ENCODE measurements around the gene COL11A2.
"Not testable (repeated sequence)": the region's sequence is repeated elsewhere in the genome, so short reads cannot be mapped to it uniquely, and the experiment has no call there.

The COL11A2 gene

DNA sequence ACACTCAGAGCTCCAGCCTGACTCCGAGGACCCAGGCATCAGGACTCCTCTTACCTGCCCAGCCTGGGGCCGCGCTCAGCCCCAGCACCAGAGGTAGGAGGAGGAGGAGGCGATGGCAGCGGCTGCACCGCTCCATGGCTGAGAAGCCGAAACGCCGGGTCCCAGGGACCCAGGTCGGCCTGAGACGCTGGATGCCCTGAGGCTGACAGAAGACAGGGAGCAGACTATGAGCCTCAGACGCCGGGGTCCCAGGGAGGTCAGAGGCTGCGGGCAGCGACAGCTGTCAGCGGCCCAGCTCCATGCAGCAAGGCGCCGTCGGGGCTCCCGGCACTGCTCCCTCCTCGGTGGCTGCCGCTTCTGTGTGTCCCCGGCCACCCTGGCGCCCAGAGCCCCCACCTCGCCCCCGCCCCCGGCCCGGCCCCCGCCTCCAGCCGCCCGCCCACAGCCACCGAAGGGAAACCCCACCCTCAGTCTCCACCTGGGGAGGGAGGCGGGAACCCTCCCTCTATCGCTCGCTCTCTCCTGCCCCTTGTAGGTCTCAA, at the start of gene COL11A2:
Gene COL11A2, minus strand, starts transcription at position 363 of the 542 bp plus-strand sequence. Its CDS starts 227 bp downstream, at position 136.
- DNase-seq, result no peak

DNA sequence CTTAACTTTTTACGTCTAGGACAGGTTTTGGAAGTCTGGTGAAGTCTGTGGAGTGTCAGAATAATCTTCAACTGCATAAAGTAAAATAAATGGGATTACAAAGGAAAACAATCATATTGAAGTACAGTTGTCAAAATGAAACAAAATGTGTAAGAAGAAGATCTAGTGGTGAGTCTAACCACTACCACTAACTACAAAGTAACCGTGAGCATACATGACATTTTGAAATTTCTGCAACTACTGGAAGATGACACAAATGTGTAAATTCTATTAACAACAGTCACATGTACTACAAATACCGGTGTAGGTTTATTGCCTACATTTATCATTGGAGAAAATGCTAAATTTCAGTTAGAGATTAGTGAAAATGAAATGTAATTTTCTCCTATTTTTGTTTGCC, 49.7 kb upstream of the COL11A2 start:
- no peak for DNase-seq

DNA sequence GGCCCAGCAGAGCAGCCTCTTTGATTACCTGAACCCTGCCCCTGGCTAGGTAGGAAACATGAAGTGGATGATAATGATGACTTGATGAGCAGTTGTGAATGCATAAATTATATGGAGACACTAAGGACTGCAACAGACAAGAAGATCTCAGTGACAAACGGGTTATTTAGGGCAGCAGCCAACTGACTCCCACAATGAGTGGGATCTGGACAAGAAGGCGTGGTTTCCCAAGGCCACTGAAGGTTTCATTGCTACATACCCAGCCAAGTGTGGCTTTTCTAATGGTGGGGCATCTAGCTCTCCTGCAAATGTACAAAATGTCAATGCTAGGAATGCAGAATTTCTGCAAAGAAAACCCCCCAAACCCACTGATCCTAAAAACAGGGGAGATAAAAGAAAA, 45.5 kb upstream of the COL11A2 start:
- no peak for DNase-seq

DNA sequence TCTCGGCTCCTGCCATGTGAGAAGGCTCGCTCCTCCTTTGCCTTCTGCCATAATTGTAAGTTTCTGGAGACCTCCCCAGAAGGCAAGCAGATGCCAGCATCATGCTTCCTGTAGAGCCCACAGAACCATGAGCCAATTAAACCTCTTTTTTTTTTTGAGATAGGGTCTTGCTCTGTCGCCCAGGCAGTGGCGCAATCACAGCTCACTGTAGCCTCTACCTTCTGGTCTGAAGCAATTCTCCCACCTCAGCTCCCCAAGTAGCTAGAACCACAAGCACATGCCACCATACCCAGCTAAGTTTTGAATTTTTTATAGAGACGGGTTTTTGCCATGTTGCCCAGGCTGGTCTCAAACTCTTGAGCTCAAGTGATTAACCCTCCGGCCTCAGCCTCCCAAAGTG, 44.6 kb upstream of the COL11A2 start:
- no peak for DNase-seq

DNA sequence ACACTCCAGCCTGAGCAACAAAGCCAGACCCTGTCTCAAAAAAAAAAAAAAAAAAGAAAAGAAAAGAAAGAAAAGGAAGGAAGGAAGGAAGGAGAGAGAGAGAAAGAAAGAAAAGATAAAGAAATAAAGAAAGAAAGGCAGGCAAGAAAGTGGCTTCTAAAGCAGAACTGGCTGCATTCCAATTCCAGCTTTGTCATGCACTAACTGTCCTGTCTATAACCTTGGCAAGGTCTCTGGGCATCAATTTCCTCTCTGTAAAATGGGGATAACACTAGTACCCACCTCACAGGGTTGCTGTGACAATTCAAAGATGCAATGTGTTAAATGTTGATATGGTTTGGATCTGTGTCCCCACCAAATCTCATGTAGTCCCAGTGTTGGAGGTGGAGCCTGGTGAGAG, 44.1 kb upstream of the COL11A2 start:
- DNase-seq, result no peak

DNA sequence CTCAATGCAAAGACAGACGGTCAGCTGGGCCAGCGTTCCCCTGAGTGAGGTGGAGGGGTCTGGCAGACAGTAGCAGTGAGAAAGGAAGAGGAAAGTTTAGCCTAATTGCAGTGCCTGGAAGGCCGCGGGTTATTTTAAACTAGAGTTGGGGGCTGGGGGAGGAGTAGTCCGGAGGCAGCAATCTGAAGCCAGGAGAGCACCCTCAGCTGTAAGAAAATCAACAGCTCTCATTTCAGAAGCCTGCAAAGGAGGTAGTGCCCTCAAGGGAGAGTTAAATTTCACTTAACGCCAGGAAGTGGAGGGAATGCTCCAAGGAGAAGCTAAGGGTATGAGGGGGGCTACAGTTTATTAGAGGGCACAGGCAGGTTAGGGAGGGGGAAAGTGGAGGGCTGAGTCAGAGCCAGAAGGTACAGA, 43.0 kb upstream of the COL11A2 start:
- DNase-seq, result no peak

DNA sequence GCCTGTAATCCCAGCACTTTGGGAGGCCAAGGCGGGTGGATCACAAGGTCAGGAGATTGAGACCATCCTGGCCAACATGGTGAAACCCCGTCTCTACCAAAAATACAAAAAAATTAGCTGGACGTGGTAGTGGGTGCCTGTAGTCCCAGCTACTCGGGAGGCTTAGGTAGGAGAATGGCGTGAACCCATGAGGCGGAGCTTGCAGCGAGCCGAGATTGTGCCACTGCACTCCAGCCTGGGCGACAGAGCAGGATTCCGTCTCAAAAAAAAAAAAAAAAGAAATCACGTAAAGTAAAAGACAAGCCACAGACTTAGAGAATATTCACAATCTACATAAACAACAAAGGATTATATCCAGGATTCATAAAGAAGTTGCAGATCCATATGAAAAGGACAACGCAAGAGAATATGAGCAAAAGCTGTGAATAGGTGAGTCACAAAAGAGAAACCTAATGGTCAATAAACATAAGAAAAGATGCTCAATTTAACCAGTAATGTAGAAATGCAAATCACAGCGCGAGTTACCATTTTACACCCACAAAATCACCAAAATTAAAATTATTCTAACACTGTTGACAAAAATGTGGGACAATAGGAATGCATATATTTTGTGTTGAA, 34.3 kb upstream of the COL11A2 start:
- DNase-seq, result not testable (repeated sequence)

DNA sequence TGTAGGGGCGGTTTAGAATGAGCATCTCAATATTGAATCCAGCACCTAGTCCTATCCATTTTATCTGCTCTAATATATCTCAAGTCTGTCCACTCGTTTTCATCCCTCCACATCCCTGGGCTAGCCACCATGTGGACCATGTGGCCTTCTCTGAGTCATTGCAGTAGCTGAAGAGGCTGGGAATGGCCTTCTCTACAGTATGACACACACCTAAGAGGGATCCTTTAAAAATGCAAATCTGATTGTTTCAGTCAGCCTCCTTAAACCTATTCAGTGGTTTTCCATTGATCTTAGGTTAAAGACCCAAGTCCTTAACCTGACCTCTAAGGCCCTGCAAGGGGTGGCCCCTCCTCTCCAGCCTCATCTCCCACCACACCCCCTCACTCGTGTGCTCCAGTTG, 25.4 kb upstream of the COL11A2 start:
- DNase-seq, result no peak

DNA sequence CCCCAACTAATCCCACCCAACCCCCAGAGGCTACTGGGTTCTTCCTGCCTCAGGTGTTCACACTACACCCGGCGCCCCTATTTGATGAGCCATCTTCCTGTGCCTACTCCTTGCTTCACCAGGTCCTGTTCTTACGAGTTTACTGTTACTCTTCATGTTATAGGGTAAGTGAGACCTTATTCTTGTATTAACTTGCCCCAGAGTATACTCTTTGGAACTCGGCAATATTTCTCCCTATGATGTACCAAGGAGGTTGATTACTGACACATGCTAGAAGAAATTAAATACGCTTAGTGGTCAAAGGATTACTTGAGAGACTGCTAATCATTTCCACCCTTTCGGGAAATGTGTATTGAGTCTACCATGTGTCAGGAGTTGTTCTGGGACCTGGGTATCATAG, 25.0 kb upstream of the COL11A2 start:
- no peak for DNase-seq

DNA sequence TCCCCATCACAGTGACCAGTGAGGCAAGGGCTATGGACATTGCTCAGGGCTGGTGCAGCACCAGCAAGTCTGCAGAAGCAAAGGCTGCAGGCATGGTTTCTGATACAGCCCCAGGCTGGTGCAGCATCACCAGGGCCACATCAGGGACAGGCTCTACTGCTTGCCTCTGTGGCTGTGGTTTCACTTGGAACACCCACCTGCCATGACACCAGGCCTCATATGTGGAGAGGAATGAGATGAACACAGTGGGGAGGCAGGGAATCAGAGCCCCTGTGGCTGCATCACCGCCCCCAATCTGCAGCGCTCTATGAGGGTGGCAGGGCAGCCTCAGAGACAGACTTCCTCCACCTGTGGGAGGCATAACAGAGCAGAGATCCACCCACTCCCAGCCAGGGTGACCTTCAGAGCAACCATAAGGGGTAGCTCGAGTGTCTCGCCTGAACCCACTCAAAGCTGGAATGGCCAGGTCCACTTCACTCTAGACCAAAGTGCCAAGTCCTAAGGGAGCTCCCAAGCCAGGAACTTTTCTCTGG, 23.9 kb upstream of the COL11A2 start:
- DNase-seq, result no peak

DNA sequence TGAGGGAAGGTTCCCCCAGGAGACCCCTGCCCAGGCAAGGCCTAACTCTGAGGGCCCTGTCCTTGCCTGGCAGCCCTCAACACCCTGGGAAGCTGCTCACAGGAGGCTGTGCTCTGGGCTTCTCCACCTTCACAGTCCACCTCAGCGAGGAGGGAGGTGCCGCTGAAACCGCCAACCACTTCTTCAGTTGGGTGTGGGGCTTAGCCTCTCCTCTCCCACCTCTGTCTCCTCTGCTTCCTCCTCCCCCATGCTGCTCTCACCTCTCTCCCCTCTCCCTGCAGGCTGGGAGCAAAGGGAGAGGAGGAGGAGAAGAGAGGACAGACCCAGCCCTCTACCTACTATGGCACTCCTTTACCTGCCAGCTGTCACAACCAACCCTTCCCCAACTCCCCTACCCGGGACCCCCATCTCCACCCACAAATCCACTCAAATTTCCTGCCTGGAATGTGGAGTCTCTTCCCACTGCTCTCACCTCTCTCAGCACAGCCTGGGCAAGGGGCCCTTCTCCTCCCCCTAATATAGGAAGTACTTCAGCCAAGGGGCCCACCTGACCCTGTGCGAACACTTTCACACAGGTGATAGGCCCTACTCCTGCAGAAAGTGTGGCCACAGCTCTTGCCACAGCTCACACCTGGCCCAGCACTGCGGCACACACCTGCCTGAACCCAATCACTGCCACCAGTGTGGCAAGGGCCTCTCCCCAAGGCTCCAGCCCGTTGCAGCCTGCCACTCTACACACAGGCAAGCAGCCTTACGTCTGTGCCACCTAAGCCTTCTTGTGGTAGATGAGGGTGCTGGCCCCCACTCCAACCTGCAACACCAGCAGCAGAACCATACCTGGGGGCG, 23.2 kb upstream of the COL11A2 start:
- DNase-seq, result no peak

DNA sequence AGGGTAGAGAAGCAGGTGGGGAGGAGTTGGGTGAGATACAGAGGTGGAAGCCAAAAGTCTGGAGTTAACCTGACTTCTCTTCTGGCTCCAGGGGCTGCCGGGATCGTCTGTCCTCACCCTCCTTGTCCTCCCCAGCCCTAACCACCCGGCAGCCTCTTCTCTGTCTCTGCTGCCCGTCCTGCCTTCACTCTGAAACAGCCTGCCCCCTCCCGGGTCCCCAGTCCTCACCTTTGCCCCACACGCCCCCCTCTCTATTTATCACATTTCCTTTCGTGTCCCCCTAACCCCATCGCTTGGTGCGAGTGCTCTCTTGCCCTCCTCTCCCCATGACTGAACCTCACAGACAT, 21.7 kb upstream of the COL11A2 start:
- DNase-seq, result no peak

DNA sequence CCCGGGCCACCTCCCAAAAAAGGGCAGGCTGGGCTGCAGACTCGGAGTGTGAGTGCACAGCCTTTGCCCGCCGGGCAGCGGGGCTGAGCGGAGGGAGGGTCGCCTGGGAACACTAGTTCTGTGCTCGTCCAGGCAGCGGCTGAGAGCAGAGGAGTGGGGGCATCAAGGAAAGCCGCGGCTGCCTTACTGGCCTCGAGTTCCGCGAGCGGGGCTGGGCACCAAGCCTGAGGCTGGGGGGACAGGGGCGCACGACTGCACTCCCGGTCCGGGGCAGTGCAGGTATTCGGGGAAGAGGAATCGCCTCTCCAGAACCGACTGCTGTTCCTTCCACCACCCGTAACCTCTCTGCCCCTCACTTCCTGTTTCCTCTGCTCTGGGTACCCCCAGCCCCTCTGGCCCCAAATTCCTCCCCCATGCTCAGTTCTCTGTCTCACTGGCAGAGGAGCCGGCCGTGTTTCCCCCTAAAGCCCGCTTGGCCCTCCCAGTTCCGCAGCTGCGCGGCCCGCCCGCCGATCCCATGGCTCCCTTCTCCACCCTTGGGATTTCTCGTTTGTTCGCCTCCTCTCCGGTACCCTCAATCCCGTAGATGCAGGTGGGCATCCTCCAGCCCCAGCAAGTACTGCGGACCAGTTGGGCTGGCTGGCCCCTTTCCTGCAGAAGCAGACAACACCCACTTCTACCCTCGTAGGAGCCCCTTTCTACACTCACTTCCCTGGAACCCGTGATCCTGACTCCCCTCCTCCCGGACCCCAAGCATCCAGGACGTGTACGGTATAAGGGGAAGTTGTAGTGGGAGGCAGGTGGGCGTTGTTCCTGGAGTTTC, 21.1 kb upstream of the COL11A2 start:
- DNase-seq, result no peak

DNA sequence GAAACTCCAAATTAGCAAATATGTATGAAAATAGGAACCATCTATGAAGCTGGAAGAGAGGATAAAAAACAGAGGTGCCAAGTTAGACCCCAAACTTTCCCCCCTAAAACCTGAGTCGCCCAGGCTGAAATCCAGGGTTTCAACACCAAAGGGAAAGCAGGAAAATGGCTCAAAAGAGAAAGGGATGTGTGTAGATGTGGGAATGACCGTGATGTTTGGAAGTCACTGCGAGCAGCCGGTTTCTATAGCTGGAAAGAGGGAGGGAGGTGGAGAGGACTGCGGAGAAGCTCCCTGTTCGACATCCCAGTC, 20.5 kb upstream of the COL11A2 start:
- DNase-seq, result no peak

DNA sequence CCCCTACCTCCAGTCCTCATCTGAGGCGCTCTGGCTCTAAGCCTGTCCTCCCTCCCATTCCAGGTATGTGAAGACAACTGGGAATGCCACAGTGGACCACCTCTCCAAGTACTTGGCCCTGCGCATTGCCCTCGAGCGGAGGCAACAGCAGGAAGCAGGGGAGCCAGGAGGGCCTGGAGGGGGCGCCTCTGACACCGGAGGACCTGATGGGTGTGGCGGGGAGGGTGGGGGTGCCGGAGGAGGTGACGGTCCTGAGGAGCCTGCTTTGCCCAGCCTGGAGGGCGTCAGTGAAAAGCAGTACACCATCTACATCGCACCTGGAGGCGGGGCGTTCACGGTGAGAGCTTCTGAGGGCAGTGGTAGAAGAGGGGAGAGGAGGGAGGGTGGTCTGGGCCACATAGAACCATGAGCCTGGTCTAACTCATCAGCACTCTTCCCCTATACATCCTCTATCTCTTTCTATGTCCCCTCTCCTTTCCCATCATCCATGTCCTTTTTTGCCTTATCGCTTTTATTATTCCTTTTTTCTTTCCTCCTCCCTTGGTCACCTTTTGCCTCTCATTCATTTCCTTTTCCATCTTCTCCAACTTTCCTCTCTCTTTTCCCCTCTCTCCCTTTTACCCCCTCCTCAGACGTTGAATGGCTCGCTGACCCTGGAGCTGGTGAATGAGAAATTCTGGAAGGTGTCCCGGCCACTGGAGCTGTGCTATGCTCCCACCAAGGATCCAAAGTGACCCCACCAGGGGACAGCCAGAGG, 19.6 kb upstream of the COL11A2 start:
- DNase-seq, result no peak

DNA sequence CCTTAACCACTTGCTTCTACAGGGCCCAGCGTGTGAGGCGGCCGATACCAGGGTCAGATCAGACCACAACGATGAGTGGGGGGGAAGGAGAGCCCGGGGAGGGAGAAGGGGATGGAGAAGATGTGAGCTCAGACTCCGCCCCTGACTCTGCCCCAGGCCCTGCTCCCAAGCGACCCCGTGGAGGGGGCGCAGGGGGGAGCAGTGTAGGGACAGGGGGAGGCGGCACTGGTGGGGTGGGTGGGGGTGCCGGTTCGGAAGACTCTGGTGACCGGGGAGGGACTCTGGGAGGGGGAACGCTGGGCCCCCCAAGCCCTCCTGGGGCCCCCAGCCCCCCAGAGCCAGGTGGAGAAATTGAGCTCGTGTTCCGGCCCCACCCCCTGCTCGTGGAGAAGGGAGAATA, 18.9 kb upstream of the COL11A2 start:
- no peak for DNase-seq

DNA sequence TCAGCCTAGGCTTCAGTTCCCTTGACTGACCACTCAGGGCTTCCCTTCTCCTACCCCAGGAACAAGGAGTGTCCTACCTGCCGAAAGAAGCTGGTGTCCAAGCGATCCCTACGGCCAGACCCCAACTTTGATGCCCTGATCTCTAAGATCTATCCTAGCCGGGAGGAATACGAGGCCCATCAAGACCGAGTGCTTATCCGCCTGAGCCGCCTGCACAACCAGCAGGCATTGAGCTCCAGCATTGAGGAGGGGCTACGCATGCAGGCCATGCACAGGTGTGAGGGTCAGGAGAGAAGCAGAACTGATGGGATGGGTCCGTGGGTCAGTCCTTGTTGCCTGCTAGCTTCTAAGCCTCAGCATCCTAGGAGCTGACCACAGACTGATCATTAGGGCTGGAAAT, 17.6 kb upstream of the COL11A2 start:
- no peak for DNase-seq

DNA sequence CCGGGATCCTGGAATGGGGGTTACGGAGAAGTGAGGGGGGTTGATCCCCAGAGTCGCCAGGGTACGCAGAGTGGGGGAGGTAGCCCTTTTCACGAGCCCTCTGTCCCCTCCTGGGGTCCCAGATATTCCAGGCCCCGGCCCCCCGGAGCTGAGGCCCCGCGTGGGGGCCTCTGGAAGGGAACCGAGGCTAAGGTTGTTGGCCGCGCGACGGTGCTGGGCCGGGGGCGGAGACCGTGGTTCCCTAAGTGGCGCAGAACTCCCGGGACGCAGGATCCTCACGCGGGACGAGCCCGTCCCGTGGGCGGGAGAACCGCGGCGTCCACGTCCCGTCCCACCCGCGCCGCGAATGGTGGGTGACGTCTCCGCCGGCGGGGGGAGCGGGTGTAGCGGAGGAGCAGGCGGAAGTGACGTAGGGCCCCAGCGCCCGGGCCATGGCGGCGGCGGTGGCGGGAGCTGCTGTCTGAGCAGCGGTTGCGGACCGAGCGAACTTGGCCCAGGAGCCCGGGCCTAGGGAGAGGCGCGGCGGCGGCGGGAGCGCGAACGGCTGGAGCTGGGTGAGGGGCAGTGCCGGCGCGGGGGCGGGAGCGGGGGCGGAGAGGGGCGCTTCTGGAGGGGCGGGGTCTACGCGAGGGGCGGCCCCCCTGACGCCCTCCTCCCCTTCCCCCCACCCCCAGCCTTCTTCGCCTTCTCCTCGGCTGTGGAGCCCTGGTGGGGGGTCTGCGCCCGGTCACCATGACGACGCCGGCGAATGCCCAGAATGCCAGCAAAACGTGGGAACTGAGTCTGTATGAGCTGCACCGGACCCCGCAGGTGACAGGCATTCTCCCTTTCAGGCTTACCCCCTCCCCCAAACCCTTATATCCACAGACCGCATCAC, 16.1 kb upstream of the COL11A2 start, which contains the start of gene RING1:
Gene RING1, plus strand, starts transcription at position 410 of the 877 bp plus-strand sequence. Its CDS starts 323 bp downstream, at position 733.
- DNase-seq, result peak; percentile 69

DNA sequence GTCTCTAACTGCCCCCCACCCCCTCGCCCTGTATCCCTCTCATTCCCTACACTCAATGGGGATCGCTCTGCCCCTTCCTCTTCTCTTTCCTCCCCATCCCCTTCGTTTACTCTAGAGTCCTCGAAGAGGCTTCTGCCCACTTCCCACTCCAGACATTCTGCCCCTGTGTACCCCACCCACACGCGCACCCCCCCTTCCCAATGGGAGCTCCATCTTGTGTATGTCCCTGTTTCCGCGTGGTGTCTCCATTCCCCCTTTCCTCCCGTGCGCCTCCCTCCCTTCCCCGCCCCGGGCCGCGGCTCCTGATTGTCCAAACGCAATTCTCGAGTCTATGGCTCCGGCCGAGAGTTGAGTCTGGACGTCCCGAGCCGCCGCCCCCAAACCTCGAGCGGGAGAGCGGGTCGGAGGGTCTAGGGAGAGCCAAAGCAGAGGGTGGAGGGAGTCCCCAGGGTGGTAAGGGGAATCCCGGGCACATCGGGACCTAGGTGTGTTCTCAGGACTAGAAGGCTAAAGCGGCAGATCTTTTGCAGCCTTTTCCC, 15.4 kb upstream of the COL11A2 start:
- DNase-seq, result peak; percentile 50

DNA sequence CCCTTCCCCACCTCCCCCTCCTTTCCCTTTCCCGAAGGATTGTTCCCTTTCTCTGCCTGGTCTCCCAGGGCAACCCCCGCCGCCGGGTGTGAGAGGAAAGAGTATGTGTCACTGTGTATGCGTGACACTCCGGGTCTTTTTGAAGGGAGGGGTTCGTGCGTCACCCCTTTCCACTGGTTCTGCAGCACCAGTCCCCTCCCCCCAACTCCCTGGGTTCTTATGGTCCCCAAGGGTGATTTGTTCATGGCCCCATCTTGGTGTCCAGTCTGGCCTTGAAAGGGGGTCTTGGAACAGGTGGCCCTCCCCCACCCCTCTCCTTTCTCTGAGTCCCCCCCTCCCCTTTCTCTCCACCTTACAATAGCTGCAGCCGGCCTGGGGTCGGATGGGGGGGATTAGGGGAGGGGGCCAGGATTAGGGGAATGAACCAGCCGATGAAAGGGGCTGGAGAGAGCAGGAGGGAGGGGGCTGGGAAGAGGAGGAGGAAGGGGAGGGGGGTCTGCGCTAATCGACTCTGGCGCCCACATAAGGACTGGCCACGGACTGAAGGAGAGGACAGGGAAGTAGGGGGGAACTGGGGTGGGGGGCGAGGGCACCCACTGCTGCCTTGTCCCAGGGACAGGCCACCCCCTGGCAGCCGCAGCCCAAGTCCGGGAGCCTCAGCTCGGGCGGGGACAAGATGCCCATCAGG, 14.7 kb upstream of the COL11A2 start:
- DNase-seq, result peak; percentile 67

Measured in fibroblast of skin of right quadriceps (primary cell).